Smooth muscle cell (in vitro differentiated cells): ENCODE measurements around the gene SEC61G. TPM values are rescaled to one million over a fixed set of nuclear protein-coding genes. Genes with fewer than 3 reads are reported as not detected.

Source experiments
- DNase-seq: peaks from one replicate; lab custom pipeline; 2025; ENCODE audit not compliant: unreplicated experiment; lab: John Stamatoyannopoulos, UW
- H2AFZ ChIP-seq: fragments of 200-600 bp; sonication (generic); 2 replicates; pipeline ENCODE4 v1.6.0; 2016; ENCODE audit warnings: antibody characterized with exemption, low read depth, mild to moderate bottlenecking
- H3F3A ChIP-seq: fragments of 200-600 bp; sonication (generic); 2 replicates; pipeline ENCODE4 v1.6.0; 2017; ENCODE audit warnings: antibody characterized with exemption, low read depth
- H3K27ac ChIP-seq: fragments of 200-600 bp; sonication (generic); 2 replicates; pipeline ENCODE4 v1.5.1; 2016; ENCODE audit warnings: low read depth, mild to moderate bottlenecking
- H3K27me3 ChIP-seq: fragments of 200-600 bp; sonication (generic); 2 replicates; pipeline ENCODE4 v1.6.1; 2016; ENCODE audit warnings: low read depth, mild to moderate bottlenecking
- H3K36me3 ChIP-seq: fragments of 200-600 bp; sonication (generic); 2 replicates; pipeline ENCODE4 v1.5.1; 2016; ENCODE audit warnings: low read depth
- H3K4me1 ChIP-seq: fragments of 200-600 bp; sonication (generic); 2 replicates; pipeline ENCODE4 v1.5.1; 2016; ENCODE audit warnings: low read depth
- H3K4me2 ChIP-seq: fragments of 200-600 bp; sonication (generic); 2 replicates; pipeline ENCODE4 v1.6.0; 2016; ENCODE audit warnings: mild to moderate bottlenecking
- H3K4me3 ChIP-seq: fragments of 200-600 bp; sonication (generic); 2 replicates; pipeline ENCODE4 v1.5.1; 2016; ENCODE audit warnings: mild to moderate bottlenecking
- H3K79me2 ChIP-seq: fragments of 200-600 bp; sonication (generic); 2 replicates; pipeline ENCODE4 v1.6.0; 2016; ENCODE audit warnings: low read depth, mild to moderate bottlenecking
- H3K9ac ChIP-seq: fragments of 200-600 bp; sonication (generic); 2 replicates; pipeline ENCODE4 v1.6.0; 2016; ENCODE audit warnings: low read depth
- H3K9me3 ChIP-seq: fragments of 200-600 bp; sonication (generic); replicated peaks from 2 replicates; pipeline ENCODE4 v1.5.1; 2016; ENCODE audit warnings: low read depth
- H4K20me1 ChIP-seq: fragments of 200-600 bp; sonication (generic); 2 replicates; pipeline ENCODE4 v1.6.0; 2016; ENCODE audit warnings: low read depth
- WGBS: methylation state at CpG from one replicate; pipeline ENCODE4 v1.1.7; 2016; ENCODE audit warnings: low lambda C conversion rate; 5-methylcytosine and 5-hydroxymethylcytosine counted together
- polyA plus RNA-seq: library from polyadenylated mRNA; unstranded; fragments of >200 nt; fragmentation: Nextera tagmentation; extraction: Ambion mirVana; gene quantifications from 2 replicates; pipeline ENCODE4 v1.2.1, GENCODE V29; 2016
- total RNA-seq: library from RNA; depleted of rRNA; stranded (reverse); fragments of >200 nt; gene quantifications from 2 replicates; pipeline ENCODE4 v1.2.3, GENCODE V29; 2014
- TF ChIP-seq, protein P1 (sequence below): fragments of 200-600 bp; sonication (generic); IDR thresholded peaks from 2 replicates; pipeline ENCODE4 v1.5.1; 2017; ENCODE audit warnings: borderline replicate concordance, mild to moderate bottlenecking, antibody characterized with exemption; ENCODE audit not compliant: insufficient read depth, poor library complexity, severe bottlenecking

SEC61G gene
- total and polyA plus RNA-seq, 2 experiments from 2014 or later: 839 to 1,699 TPM

DNA sequence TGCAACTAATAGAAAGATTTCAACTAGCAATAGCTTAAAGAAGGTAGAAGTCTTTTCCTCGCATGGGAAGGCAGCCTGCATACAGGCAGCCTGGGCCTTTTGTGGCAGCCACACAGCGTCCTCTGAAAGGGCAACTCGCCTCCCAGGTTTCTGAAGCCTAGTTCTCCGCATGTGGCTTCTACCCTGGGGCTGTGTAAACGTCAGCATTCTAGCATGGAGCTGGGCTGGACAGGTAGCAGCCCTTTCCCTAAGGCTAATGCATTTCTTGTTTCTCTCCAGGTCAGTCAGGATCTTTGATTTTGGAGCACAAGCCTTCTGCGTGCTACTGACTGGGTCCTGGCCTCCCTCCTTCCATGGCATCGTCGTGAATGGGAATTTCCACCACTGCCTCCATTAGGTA lies 23.8 kb upstream of the SEC61G start:
- DNase-seq: no peak
- Histone ChIP-seq H3K4me2 (no peak overlapping the region), H3K4me1 (no peaks in the 10 kb centered on the region), H3K27me3 (no peaks in the 10 kb centered on the region), H3K9me3 (no peaks in the 10 kb centered on the region), H4K20me1 (no peaks in the 10 kb centered on the region), H3K36me3 (no peaks in the 10 kb centered on the region), H3K27ac (no peak overlapping the region), H3F3A (no peaks in the 10 kb centered on the region), H2AFZ (no peak overlapping the region), H3K79me2 (no peaks in the 10 kb centered on the region), H3K9ac (no peak overlapping the region), H3K4me3 (no peak overlapping the region)
- TF ChIP-seq, protein P1, sequence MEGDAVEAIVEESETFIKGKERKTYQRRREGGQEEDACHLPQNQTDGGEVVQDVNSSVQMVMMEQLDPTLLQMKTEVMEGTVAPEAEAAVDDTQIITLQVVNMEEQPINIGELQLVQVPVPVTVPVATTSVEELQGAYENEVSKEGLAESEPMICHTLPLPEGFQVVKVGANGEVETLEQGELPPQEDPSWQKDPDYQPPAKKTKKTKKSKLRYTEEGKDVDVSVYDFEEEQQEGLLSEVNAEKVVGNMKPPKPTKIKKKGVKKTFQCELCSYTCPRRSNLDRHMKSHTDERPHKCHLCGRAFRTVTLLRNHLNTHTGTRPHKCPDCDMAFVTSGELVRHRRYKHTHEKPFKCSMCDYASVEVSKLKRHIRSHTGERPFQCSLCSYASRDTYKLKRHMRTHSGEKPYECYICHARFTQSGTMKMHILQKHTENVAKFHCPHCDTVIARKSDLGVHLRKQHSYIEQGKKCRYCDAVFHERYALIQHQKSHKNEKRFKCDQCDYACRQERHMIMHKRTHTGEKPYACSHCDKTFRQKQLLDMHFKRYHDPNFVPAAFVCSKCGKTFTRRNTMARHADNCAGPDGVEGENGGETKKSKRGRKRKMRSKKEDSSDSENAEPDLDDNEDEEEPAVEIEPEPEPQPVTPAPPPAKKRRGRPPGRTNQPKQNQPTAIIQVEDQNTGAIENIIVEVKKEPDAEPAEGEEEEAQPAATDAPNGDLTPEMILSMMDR: no peak
- WGBS: 67% methylated on average over 8 of the region's 8 CpGs

- no peak overlapping the region for H3K9ac ChIP-seq
- no peak overlapping the region for H3K4me2 ChIP-seq
- H3K9me3 ChIP-seq: no peaks in the 10 kb centered on the region
- no peaks in the 10 kb centered on the region for H3K4me1 ChIP-seq
- H3K27me3 ChIP-seq: no peaks in the 10 kb centered on the region
- no peak overlapping the region for H3K27ac ChIP-seq
- no peak for DNase-seq
- no peaks in the 10 kb centered on the region for H3K36me3 ChIP-seq
- H3K79me2 ChIP-seq: no peaks in the 10 kb centered on the region
- H3F3A ChIP-seq: no peaks in the 10 kb centered on the region
- 96% methylated on average over 10 of the region's 10 CpGs for WGBS
- H3K4me3 ChIP-seq: no peak overlapping the region
- H4K20me1 ChIP-seq: no peaks in the 10 kb centered on the region
- TF ChIP-seq, protein P1: no peak
- H2AFZ ChIP-seq: no peak overlapping the region
Observed at GRCh38 chr7:54782314-54782713, 23.3 kb upstream of the SEC61G start.

- Histone ChIP-seq H3K27ac (no peak overlapping the region), H2AFZ (no peak overlapping the region), H3K27me3 (no peaks in the 10 kb centered on the region), H3K4me3 (no peak overlapping the region), H3K79me2 (no peaks in the 10 kb centered on the region), H4K20me1 (no peaks in the 10 kb centered on the region), H3K9me3 (no peaks in the 10 kb centered on the region), H3K4me1 (no peaks in the 10 kb centered on the region), H3K36me3 (no peaks in the 10 kb centered on the region), H3F3A (no peaks in the 10 kb centered on the region), H3K4me2 (no peak overlapping the region), H3K9ac (no peak overlapping the region)
- no peak for DNase-seq
- TF ChIP-seq, protein P1: no peak
- 45% methylated on average over 8 of the region's 8 CpGs for WGBS
Observed at GRCh38 chr7:54781134-54781920, 22.3 kb upstream of the SEC61G start.

GRCh38 chr7:54780490-54780889 lies 21.5 kb upstream of the SEC61G start:
- Histone ChIP-seq H3K27ac (no peak overlapping the region), H3K27me3 (no peaks in the 10 kb centered on the region), H3F3A (no peaks in the 10 kb centered on the region), H3K9me3 (no peaks in the 10 kb centered on the region), H3K9ac (no peak overlapping the region), H4K20me1 (no peaks in the 10 kb centered on the region), H2AFZ (no peak overlapping the region), H3K4me2 (no peak overlapping the region), H3K36me3 (no peaks in the 10 kb centered on the region), H3K79me2 (no peaks in the 10 kb centered on the region), H3K4me3 (no peak overlapping the region), H3K4me1 (no peaks in the 10 kb centered on the region)
- TF ChIP-seq, protein P1: no peak
- no peak for DNase-seq
- WGBS: 85% methylated on average over 5 of the region's 5 CpGs
